HFFc6 (cell line): Measurements from ENCODE around the gene CRHR1. TPM values are rescaled to one million over a fixed set of nuclear protein-coding genes. Genes with fewer than 3 reads are reported as not detected.

Experiments used
- DNase-seq: peaks from one replicate; pipeline ENCODE4 v3.0.0-alpha.2; 2018
- H3K27ac Mint-ChIP-seq: 2 replicates; pipeline ENCODE4 v1.8.0; 2020; ENCODE audit warnings: mild to moderate bottlenecking, mixed read lengths
- H3K27me3 Mint-ChIP-seq: 2 replicates; pipeline ENCODE4 v1.8.0; 2021; ENCODE audit warnings: mild to moderate bottlenecking, moderate library complexity, mixed read lengths; ENCODE audit not compliant: insufficient read depth
- H3K36me3 Mint-ChIP-seq: 2 replicates; pipeline ENCODE4 v1.8.0; 2021; ENCODE audit warnings: low read depth, mixed read lengths
- H3K4me1 Mint-ChIP-seq: 2 replicates; pipeline ENCODE4 v1.8.0; 2020; ENCODE audit warnings: low read depth, mixed read lengths
- H3K4me3 Mint-ChIP-seq: 2 replicates; pipeline ENCODE4 v1.8.0; 2020; ENCODE audit warnings: mild to moderate bottlenecking, moderate library complexity, mixed read lengths
- H3K9me3 Mint-ChIP-seq: 2 replicates; pipeline ENCODE4 v1.8.0; 2020; ENCODE audit warnings: mild to moderate bottlenecking, mixed read lengths
- total RNA-seq, 6 experiments: library from RNA; stranded (reverse); fragmentation: NEBNext Ultra II Directional; extraction: Animal tissue kit (Norgen Biotek cat#: 25700); gene quantifications; 2 replicates in 1 of 6; 3 replicates in 5 of 6; pipeline ENCODE4 v1.2.3, GENCODE V29; 2021
- TF ChIP-seq, protein P1 (sequence below): fragments of 200-600 bp; sonication (generic); IDR thresholded peaks from 2 replicates; pipeline ENCODE4 v1.5.0; 2021; ENCODE audit warnings: antibody characterized with exemption, mild to moderate bottlenecking

CRHR1 gene
- total RNA-seq, 6 experiments from 2014 or later, result not detected

DNA sequence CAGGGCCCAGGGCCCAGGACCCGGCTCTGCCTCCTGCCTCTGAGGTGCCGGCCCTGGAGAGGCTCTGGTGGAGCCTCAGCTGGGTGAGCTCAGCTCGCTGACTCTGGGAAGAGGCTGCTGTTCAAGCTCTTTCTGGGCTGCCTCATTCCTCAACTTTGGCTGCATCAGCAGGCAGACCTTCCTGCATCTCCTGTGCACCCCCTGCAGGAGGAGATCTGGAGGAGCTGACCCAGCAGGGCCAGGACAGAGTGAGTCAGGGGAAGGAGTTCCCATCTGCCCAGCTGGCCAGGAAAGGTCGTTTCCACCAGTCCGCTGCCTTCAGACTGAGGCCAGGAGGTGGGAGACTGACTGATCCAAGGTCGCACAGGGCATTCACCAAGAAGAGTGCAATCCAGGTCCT lies 10.7 kb downstream of the CRHR1 start:
- Mint-ChIP-seq H3K27me3 (peaks cover 55% of the 10 kb centered on the region), H3K36me3 (no peaks in the 10 kb centered on the region)

DNA sequence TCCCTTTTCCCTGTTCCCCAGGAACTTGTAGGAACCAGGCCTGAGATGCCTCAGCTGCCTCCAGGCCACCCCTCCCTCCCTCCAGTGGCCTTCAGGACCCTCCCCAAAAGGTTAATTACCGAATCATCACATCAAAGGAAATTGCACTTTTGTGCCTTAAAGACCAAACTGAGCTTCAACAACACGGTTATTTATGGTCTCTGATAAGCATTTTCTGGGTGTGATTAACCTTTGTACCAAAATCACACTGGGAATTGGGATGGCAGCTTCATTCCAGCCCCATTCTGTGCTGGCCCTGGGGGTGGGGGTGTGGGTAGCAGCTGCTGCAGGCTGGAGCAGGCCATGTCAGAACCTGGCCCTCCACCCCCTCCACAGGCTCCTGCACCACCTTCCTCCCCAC lies 16.7 kb downstream of the CRHR1 start:
- no peak overlapping the region for H3K4me3 Mint-ChIP-seq
- H3K9me3 Mint-ChIP-seq, result no peaks in the 10 kb centered on the region
- H3K36me3 Mint-ChIP-seq, result no peaks in the 10 kb centered on the region
- no peak overlapping the region for H3K27ac Mint-ChIP-seq
- TF ChIP-seq, protein P1, sequence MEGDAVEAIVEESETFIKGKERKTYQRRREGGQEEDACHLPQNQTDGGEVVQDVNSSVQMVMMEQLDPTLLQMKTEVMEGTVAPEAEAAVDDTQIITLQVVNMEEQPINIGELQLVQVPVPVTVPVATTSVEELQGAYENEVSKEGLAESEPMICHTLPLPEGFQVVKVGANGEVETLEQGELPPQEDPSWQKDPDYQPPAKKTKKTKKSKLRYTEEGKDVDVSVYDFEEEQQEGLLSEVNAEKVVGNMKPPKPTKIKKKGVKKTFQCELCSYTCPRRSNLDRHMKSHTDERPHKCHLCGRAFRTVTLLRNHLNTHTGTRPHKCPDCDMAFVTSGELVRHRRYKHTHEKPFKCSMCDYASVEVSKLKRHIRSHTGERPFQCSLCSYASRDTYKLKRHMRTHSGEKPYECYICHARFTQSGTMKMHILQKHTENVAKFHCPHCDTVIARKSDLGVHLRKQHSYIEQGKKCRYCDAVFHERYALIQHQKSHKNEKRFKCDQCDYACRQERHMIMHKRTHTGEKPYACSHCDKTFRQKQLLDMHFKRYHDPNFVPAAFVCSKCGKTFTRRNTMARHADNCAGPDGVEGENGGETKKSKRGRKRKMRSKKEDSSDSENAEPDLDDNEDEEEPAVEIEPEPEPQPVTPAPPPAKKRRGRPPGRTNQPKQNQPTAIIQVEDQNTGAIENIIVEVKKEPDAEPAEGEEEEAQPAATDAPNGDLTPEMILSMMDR, result no peak
- DNase-seq, result no peak
- H3K27me3 Mint-ChIP-seq, result peaks cover 56% of the 10 kb centered on the region
- H3K4me1 Mint-ChIP-seq, result no peaks in the 10 kb centered on the region

More for the DNA sequence above, 10.7 kb downstream of the CRHR1 start:
- DNase-seq, result peak; percentile 10
- Mint-ChIP-seq H3K9me3 (no peaks in the 10 kb centered on the region), H3K27ac (no peak overlapping the region), H3K4me3 (no peak overlapping the region), H3K4me1 (no peaks in the 10 kb centered on the region)
- TF ChIP-seq, protein P1, result peak; percentile 50

DNA sequence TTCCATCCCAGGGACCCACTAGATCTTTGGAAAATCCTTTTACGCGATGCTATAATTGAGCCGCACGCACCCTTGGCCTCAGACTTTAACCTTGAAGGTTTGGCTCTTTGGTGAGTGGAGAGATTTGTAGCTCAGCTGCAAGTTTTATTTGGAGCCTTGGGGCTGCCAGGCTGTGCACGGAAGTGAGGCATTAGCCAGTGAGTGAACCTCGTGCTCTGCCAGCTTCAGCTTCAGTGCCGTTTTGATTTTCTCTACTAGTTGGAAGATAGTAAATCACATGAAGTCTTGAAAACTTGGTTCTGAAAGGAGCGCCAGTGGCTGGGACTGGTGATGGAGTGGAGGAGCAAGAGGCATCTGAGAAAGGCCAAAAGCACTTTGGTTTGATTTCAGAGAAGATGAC lies 17.3 kb downstream of the CRHR1 start:
- H3K27me3 Mint-ChIP-seq, result peaks cover 59% of the 10 kb centered on the region
- no peaks in the 10 kb centered on the region for H3K4me1 Mint-ChIP-seq
- TF ChIP-seq, protein P1, result no peak
- no peak for DNase-seq
- no peaks in the 10 kb centered on the region for H3K9me3 Mint-ChIP-seq
- H3K36me3 Mint-ChIP-seq, result no peaks in the 10 kb centered on the region
- H3K4me3 Mint-ChIP-seq, result no peak overlapping the region
- no peak overlapping the region for H3K27ac Mint-ChIP-seq

DNA sequence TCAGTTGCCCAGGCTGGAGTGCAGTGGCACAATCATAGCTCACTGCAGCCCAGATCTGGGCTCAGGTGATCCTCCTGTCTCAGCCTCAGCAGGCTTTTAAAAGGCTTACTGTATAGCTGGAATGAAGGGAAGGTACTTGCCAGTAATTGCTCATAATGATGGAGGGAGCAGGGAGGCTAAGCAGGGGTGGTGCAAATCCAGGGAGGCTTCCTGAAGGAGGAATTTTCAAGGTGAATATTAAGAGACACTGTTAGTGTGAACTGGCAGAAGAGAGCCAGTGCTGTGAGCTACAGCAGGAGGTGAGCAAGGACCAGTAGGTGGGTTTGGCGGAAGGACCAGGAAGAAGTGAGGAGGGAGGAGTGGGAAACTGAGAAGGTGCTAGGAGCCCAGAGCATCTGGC lies 24.7 kb downstream of the CRHR1 start:
- H3K9me3 Mint-ChIP-seq, result no peaks in the 10 kb centered on the region
- peaks cover 30% of the 10 kb centered on the region for H3K27me3 Mint-ChIP-seq
- DNase-seq, result no peak

DNA sequence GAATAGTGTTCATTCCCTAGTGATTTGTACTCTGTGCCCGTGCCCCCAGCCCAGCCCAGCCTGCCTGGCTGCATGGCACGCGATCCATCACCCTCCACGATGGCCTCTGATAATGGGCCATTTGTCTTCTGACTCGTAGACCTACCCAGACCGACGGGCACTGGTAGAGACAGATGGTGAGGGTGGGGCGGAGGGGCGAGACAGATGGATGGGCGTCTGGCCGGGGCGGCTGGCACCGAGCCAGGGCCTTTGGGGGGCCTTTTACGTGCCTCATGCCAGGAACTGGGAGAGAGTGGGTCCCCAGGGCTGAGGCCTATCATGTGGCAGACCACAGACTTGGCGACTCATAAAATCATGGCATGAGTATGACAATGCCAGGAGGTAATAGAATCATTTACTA lies 25.4 kb downstream of the CRHR1 start:
- Mint-ChIP-seq H3K4me3 (no peak overlapping the region), H3K27ac (no peak overlapping the region), H3K27me3 (peaks cover 29% of the 10 kb centered on the region), H3K9me3 (no peaks in the 10 kb centered on the region), H3K36me3 (no peaks in the 10 kb centered on the region), H3K4me1 (no peaks in the 10 kb centered on the region)
- DNase-seq, result no peak
- TF ChIP-seq, protein P1, result no peak

More for the DNA sequence above, 24.7 kb downstream of the CRHR1 start:
- no peak overlapping the region for H3K4me3 Mint-ChIP-seq
- TF ChIP-seq, protein P1, result no peak
- H3K4me1 Mint-ChIP-seq, result no peaks in the 10 kb centered on the region
- H3K36me3 Mint-ChIP-seq, result no peaks in the 10 kb centered on the region
- no peak overlapping the region for H3K27ac Mint-ChIP-seq

DNA sequence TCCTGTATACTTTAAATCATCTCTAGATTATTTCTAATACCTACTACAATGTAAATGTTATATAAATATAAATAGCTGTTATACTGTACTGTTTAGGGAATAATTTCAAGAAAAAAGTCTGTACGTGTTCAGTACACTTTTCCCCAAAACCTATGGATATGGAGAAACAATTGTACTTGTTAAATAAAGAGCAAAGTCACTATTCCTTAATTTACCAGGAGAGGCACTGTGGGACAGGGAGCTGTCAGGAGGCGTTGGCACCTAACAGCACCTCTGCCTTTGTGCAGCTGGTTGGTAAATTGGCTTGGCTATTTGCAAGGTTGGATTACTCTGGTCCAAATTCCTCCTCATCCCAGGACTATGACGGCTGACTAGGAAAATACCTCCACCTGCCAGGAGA lies 28.0 kb downstream of the CRHR1 start:
- peak; percentile 14 for DNase-seq
- TF ChIP-seq, protein P1, result peak; percentile 39

More for the DNA sequence above, 28.0 kb downstream of the CRHR1 start:
- Mint-ChIP-seq H3K4me3 (no peak overlapping the region), H3K36me3 (no peaks in the 10 kb centered on the region), H3K27ac (no peak overlapping the region), H3K9me3 (no peaks in the 10 kb centered on the region), H3K4me1 (no peaks in the 10 kb centered on the region), H3K27me3 (peaks cover 21% of the 10 kb centered on the region)
